HUES48 (cell line): ENCODE data around the gene KIF21B.

Experiments used
- H3K27ac ChIP-seq: one replicate; pipeline ENCODE4 v1.7.0; 2013; ENCODE audit warnings: low read depth, low read length, inconsistent platforms
- H3K27me3 ChIP-seq: 2 replicates; pipeline ENCODE4 v1.6.1; 2013; ENCODE audit warnings: mild to moderate bottlenecking, low read length; ENCODE audit not compliant: control insufficient read depth, insufficient read depth
- H3K36me3 ChIP-seq: 2 replicates; pipeline ENCODE4 v1.6.1; 2013; ENCODE audit warnings: low read length; ENCODE audit not compliant: control insufficient read depth, insufficient read depth
- H3K4me1 ChIP-seq: 2 replicates; pipeline ENCODE4 v1.6.1; 2013; ENCODE audit warnings: mild to moderate bottlenecking, low read length; ENCODE audit not compliant: control insufficient read depth, insufficient read depth
- H3K4me3 ChIP-seq: 2 replicates; pipeline ENCODE4 v1.5.1; 2013; ENCODE audit warnings: mild to moderate bottlenecking, low read depth, low read length
- H3K9ac ChIP-seq: 2 replicates; pipeline ENCODE4 v1.6.1; 2013; ENCODE audit warnings: mild to moderate bottlenecking, low read depth, low read length, moderate library complexity
- H3K9me3 ChIP-seq: 2 replicates; pipeline ENCODE4 v1.6.1; 2013; ENCODE audit warnings: low read length; ENCODE audit not compliant: control insufficient read depth, insufficient read depth

Gene KIF21B

GRCh38 chr1:201061886-201062285 is 38.4 kb upstream of the KIF21B start:
- Histone ChIP-seq H3K4me1 (peaks cover 12% of the 10 kb centered on the region), H3K9me3 (no peaks in the 10 kb centered on the region), H3K27me3 (no peaks in the 10 kb centered on the region), H3K27ac (no peak overlapping the region), H3K9ac (no peak overlapping the region), H3K36me3 (no peaks in the 10 kb centered on the region), H3K4me3 (no peak overlapping the region)

- Histone ChIP-seq H3K4me3 (no peak overlapping the region), H3K27ac (no peak overlapping the region), H3K9ac (no peak overlapping the region), H3K27me3 (no peaks in the 10 kb centered on the region), H3K9me3 (no peaks in the 10 kb centered on the region), H3K36me3 (no peaks in the 10 kb centered on the region), H3K4me1 (peaks cover 12% of the 10 kb centered on the region)
Observed at GRCh38 chr1:201061049-201061448, 37.5 kb upstream of the KIF21B start.

GRCh38 chr1:201060586-201060985 is 37.1 kb upstream of the KIF21B start:
- H3K27me3 ChIP-seq = no peaks in the 10 kb centered on the region

GRCh38 chr1:201059871-201060555 is 36.5 kb upstream of the KIF21B start:
- no peak overlapping the region for H3K27ac ChIP-seq

More at GRCh38 chr1:201060586-201060985, 37.1 kb upstream of the KIF21B start:
- Histone ChIP-seq H3K4me1 (peaks cover 12% of the 10 kb centered on the region), H3K9ac (no peak overlapping the region), H3K27ac (no peak overlapping the region), H3K36me3 (no peaks in the 10 kb centered on the region), H3K9me3 (no peaks in the 10 kb centered on the region), H3K4me3 (no peak overlapping the region)

GRCh38 chr1:201059401-201059800 is 35.9 kb upstream of the KIF21B start:
- no peak overlapping the region for H3K27ac ChIP-seq
- H3K36me3 ChIP-seq = no peaks in the 10 kb centered on the region
- no peaks in the 10 kb centered on the region for H3K27me3 ChIP-seq
- H3K9ac ChIP-seq = no peak overlapping the region
- no peak overlapping the region for H3K4me3 ChIP-seq
- no peaks in the 10 kb centered on the region for H3K9me3 ChIP-seq
- H3K4me1 ChIP-seq = peaks cover 12% of the 10 kb centered on the region

More at GRCh38 chr1:201059871-201060555, 36.5 kb upstream of the KIF21B start:
- no peak overlapping the region for H3K9ac ChIP-seq
- H3K4me3 ChIP-seq = no peak overlapping the region
- H3K27me3 ChIP-seq = no peaks in the 10 kb centered on the region
- H3K36me3 ChIP-seq = no peaks in the 10 kb centered on the region
- peaks cover 12% of the 10 kb centered on the region for H3K4me1 ChIP-seq
- no peaks in the 10 kb centered on the region for H3K9me3 ChIP-seq

GRCh38 chr1:201054091-201054543 is 30.6 kb upstream of the KIF21B start:
- H3K9me3 ChIP-seq = no peaks in the 10 kb centered on the region
- H3K4me3 ChIP-seq = no peak overlapping the region
- H3K27me3 ChIP-seq = no peaks in the 10 kb centered on the region
- H3K36me3 ChIP-seq = no peaks in the 10 kb centered on the region
- peaks cover 3% of the 10 kb centered on the region; the same call in 1 of the 2 replicates for H3K4me1 ChIP-seq
- no peak overlapping the region for H3K27ac ChIP-seq
- no peak overlapping the region for H3K9ac ChIP-seq

GRCh38 chr1:201053155-201053860 is 29.8 kb upstream of the KIF21B start:
- H3K4me1 ChIP-seq = no peaks in the 10 kb centered on the region
- H3K9ac ChIP-seq = no peak overlapping the region
- H3K9me3 ChIP-seq = no peaks in the 10 kb centered on the region
- H3K4me3 ChIP-seq = no peak overlapping the region
- no peaks in the 10 kb centered on the region for H3K36me3 ChIP-seq
- no peaks in the 10 kb centered on the region for H3K27me3 ChIP-seq
- H3K27ac ChIP-seq = no peak overlapping the region

- H3K36me3 ChIP-seq = no peaks in the 10 kb centered on the region
- H3K9ac ChIP-seq = no peak overlapping the region
- no peak overlapping the region for H3K4me3 ChIP-seq
- no peaks in the 10 kb centered on the region for H3K9me3 ChIP-seq
- H3K27ac ChIP-seq = no peak overlapping the region
- H3K4me1 ChIP-seq = no peaks in the 10 kb centered on the region
- no peaks in the 10 kb centered on the region for H3K27me3 ChIP-seq
Observed at GRCh38 chr1:201051399-201051798, 27.9 kb upstream of the KIF21B start.

- H3K27ac ChIP-seq = no peak overlapping the region
- no peaks in the 10 kb centered on the region for H3K4me1 ChIP-seq
- H3K9me3 ChIP-seq = no peaks in the 10 kb centered on the region
- H3K4me3 ChIP-seq = no peak overlapping the region
- no peak overlapping the region for H3K9ac ChIP-seq
- H3K36me3 ChIP-seq = no peaks in the 10 kb centered on the region
- H3K27me3 ChIP-seq = no peaks in the 10 kb centered on the region
Observed at GRCh38 chr1:201050515-201051277, 27.2 kb upstream of the KIF21B start.

GRCh38 chr1:201049248-201049831 is 25.8 kb upstream of the KIF21B start:
- Histone ChIP-seq H3K36me3 (no peaks in the 10 kb centered on the region), H3K9ac (no peak overlapping the region), H3K27me3 (no peaks in the 10 kb centered on the region), H3K4me3 (no peak overlapping the region), H3K4me1 (no peaks in the 10 kb centered on the region), H3K9me3 (no peaks in the 10 kb centered on the region), H3K27ac (no peak overlapping the region)
